ENCODE data around the gene GFRA4.

The GFRA4 gene

DNA sequence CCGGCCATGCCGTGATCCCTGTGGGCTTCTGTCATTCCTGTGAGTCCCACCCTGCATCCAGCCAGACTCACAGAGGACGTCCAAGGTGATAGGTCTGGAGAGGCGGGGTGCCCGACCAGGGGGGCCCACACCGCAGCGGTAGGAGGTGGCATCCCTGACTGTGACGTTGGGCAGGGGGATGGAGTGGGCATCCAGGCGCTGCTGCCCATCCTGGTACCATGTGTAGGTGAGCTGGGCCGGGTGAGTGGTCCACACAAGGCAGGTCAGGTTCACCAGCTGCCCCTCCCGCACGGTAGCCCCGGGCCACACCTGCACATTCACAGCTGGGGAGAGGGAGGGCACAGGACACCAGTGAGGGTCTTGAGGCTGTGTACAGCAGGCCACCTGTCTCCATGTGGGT, 30.2 kb upstream of the GFRA4 start:
- no peak for DNase-seq

DNA sequence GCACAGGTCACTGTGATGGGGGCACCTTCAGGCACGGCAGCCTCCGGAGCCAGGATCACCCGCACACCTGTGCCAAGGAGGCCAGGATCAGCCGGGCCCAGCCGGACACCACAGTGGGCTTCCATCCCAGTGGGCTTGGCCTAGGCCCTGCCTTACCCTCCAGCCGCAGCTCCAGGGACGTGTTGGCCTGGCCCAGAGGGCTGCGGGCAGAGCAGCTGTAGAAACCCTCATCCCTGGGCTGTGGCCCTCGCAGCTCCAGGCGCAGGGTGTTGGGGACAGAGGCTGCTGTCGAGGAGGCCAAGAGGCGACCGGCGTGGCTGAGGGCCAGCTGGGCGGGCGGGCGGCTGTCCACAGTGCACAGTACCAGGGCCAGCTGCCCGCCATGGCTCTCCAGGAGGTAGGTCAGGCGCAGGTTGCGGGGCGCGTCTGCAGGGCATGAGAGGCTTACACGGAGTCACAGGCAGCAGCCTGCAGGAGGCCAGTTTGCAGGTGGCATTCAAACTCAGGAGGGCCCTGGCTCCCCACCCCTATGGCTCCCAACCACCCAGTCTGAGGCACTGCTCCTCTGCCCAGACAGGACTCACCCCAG, 29.6 kb upstream of the GFRA4 start:
- no peak for DNase-seq

DNA sequence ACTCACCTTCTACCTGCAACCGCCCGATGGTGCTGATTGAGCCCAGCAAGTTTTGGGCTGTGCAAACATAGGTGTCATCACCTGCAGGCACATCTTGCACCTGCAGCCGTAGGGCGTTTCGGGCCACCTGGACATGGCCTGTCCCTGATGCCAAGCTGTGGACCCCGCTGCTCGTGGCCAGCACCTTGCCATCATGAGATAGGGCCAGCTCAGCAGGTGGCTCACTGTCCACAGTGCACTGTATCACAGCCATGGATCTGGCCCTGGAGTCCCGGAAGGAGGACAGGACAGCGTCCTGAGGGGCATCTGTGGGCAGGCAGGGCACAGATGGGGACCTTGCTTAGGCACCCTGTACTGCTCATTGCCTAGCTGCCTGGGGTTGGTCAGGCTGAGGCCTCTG, 28.7 kb upstream of the GFRA4 start:
- DNase-seq, result no peak

DNA sequence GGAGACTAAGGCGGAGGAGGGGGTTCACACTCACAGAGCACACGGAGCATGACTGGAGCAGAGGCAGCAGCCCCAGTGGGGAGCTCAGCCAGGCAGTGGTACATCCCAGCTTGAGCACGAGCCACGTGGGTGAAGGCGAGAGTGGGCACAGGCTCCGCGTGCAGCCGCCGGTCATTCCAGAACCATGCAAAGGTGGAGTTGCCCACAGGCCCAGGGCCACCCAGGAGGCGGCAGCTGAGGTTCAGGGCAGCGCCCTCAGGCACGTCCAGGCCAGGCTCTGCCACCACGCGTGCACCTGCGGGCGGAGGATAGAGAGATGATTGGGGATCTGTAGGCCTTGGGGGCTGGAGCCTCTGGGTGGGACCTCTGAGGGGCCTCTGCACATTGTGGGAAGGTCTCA, 28.1 kb upstream of the GFRA4 start:
- no peak for DNase-seq

DNA sequence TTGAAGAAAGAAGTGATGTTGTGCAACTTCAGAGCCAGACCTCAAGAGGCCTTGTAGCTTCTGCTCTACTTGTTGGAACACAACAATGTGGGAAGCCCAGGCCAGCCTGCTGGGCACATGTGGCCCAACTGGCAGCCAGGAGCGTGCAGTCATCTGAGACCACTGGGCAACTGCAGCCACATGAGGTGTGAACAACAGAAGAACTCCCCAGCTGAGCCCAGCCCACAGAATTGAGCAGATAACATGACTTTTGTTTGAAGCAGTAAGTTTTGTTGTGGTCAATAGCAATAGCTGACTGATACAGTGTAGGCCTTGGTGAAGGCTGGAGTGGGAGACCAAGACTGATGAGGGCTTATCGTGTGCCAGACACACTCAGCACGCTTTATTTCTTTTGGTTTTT, 27.2 kb upstream of the GFRA4 start:
- DNase-seq, result no peak

DNA sequence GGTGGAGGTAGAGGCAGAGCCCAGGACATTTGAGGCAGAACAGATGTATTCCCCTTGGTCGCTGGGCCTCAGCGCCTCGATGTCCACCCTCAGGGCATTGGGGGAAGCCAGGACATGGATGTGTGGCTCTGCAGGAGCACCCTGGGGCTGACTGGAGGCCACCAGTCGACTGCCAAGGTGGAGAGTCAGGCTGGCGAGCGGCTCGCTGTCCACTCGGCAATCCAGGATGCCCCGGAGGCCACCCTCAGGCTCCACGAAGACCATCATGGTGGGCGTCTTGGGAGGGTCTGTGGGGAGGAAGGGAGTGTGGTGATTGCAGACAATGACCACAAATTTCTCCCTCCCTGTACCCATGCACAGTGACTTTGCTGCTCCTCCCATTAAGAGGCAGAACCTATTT, 26.8 kb upstream of the GFRA4 start:
- no peak for DNase-seq

DNA sequence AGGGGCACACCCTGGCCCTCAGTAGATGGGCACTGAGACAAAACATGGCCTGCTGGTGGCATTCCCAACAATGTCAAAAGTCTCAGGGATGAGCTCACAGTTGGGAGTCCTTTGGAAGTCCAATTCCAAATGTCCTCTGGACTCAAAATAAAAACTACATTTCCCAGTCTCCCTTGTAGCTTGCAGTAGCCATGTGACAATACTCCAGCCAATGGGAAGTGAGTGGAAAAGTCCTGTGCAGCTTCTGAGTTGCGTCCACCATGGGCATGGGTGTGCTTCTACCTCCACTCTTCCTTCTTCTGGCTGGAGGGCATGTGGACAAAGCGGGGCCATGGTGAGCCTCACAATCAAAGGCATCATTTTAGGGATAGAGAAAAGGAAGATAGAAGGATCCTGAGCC, 24.5 kb upstream of the GFRA4 start:
- DNase-seq, result no peak

DNA sequence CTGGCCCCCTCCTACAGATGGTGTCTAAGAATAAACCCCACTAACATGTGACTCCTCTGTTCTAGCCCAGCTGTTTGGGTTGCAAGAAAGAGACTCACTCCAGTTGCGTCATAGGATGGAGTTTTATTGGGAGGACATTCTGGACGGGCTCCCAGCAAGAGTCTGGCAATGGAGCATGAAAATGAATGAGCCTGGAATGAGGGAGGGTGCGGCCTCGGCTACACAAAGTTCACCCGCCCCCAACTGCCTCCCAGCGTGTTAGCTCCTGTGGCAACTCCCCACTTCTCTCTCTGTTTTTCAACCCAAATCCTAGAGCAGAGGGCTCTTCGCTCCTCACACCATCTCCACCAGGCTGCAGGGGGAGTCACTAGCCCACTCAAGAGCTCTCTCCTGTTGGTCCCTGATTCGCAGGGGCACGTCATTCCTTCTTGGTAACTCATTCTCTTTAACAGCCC, 23.7 kb upstream of the GFRA4 start:
- no peak for DNase-seq

DNA sequence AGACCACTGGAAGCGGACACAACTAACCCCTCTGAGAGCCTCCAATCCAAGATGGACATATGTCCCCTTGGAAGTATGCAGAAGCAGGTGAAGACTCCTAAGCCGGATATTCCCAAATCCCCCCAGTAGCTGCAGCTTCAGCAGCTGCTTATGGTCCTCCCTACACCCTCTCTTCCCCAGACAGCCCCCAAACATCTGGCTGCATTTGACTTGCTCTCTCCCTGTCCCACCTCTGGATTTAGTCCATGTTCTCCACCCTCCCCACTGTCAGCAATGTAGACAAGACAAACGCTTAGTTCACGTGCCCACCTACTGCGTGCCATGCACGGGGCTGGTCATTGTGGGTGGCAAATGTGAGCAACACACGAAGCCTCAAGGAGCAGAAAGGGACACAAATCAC, 23.2 kb upstream of the GFRA4 start:
- DNase-seq, result no peak

DNA sequence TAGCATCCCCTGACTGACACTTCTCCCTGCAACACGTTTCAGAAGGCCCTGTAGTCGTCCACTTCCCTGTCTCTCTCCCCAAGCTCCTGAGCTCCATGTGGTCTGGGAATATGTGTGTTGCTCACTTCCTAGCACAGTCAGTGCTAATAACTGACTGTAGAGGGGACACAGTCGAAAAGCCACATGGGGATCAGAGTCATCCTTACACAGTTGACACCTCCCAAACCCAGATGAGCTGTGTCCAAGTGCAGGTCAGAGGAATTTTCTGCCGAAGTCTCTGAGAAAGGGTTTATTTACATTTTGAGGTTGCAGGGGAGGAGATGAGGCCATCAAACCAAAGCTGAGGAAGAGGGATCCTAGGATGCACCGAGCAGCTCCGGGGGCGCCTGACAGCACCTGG, 22.1 kb upstream of the GFRA4 start:
- DNase-seq, result no peak

DNA sequence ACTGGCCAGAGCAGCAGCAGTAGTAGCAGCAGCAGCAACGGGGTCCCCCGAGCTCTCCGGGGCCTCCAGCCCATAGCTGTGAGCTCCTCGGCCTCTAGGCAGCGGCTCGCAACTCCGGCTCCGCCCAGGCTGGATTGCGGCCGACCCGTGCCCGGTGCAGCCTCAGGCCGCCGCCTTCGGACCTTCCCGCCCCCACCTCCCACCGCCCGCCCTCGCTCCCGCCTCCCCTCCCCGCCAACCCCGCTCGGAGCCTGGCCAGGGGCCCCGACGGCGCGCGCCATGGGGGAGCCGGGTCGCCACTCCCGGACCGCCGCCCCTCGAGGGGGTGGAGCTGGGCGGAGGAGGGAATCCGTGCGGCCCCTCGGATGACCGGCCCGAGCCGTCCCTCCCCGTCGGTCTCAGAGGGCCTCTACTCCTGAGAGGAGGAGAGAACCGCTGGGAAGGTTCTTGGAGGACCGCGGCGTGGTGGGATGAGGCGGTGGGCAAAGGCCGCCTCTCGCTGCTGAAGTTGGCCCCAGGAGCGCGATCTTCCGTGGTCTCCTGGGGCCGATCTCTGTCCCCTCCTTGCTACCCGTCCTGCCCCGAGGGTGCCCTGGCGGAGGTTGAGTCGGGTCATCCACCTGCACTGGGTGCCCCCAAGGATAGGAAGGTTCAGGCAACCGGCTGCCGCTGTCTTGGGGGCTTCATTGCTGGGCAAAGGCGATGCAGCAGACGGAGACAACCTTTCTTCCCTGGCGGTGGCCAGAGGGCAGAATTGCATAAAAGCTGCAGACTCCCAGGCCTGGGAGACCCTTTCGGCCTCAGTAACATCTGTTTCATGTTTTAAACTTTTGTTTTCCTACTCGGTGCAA, 19.0 kb upstream of the GFRA4 start, which contains the start of gene ADAM33:
TSS of gene ADAM33 (minus strand) at position 80 of the 851 bp plus-strand sequence. CDS start at position 74, 6 bp downstream.
- no peak for DNase-seq

DNA sequence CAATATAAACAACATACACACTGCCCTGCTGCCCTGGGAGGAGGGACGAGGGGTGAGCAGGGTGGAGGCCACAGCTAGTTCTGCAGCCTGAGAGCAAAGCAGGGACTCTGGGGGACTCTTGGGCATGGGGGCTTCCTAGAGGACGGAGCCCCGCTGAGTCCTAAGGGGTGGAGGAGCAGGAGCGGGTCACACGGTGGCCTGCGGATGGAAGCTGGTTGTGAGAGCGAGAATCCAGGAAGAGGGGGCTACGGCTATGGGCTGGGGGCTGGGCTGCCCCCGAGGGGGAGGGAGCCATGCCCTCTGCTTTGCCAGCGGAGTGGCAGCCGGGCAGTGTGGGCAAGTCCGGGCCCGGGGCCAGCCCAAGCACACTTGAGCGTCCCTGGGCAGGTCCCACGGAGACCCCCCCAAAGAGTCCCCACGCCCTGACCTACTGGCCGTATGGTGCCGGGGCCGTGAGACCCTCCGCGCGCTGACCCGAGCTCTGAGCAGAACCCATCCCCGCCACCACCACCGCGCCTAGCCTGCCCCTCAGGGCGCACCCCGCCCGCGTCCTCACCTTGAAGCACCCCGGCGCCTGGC, 18.2 kb upstream of the GFRA4 start:
- DNase-seq, result no peak

DNA sequence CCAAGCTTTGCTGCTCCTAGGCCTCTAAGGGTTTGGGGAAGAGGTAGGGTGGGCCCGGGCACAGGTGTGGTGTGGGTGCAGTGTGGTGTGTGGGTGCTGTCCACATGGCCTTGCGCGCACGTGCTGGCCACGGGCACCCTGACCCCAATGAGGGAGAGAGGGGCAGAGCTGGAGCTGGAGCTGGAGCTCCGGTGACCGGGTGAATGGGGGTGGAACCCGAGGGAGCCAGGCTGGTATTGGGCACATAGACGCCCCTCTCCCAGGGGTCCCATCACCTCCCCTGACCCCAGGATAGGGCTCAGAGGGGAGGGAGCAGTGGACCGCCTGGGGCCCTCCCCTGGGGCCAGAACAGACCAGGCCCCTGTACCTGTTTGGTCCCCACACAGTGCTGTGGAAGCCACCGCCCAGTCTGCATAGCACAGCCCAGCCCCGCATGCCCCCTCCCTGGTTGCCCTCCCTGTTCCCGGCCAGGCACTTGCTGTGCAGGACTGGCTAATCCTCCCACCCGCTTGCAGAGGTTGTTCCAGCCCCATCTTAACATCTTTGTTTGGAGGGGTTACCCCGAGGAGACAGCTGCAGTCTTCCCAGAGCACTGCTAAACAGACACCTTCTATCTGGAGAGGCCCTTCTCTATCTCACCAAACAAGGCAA, 17.6 kb upstream of the GFRA4 start:
- no peak for DNase-seq

DNA sequence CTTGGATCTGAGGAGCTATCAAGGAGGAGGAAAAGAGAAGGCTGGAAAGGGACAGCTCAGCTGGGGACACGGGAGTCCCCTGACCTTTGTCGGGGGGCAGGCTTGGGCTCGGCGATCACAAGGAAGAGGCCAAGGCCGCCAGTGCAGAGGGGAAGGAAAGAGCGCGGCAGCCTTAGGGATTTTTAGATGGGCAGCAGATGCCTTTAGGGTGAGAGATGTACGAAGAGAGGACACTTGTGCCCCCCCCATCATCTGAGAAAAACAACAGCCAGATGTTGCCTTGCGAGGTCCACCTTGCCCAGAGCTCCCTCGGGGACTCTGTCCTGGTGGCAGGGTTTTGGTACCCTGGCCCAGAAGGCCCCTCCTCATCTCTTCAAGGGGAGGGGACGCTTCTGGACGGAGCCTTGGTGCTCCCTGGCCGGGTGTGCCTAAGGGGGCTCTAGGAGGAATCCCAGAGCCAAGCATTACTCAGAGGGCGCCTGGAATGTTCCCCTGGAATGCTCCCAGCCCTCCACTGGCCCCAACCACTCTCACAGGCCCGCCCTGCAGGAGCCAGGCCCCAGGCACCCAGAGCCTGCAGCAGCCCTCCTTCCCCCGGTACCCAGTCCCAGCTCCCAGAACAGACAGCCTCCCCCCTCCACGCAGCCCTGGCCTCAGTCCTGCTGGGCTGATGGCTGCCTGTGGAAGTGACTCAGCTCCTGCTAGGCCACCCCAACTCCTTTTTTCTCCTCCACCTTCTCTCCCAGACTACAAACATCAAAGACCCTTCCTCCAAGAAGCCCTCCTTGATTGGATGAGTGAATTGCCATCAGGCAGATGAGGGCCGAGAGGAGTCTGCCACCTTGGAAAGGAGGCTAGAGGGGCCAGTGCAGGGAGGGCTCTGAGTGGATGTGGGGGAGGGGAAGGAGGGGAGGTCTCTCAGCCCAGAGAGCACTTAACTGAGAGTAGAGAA, 16.8 kb upstream of the GFRA4 start:
- no peak for DNase-seq

DNA sequence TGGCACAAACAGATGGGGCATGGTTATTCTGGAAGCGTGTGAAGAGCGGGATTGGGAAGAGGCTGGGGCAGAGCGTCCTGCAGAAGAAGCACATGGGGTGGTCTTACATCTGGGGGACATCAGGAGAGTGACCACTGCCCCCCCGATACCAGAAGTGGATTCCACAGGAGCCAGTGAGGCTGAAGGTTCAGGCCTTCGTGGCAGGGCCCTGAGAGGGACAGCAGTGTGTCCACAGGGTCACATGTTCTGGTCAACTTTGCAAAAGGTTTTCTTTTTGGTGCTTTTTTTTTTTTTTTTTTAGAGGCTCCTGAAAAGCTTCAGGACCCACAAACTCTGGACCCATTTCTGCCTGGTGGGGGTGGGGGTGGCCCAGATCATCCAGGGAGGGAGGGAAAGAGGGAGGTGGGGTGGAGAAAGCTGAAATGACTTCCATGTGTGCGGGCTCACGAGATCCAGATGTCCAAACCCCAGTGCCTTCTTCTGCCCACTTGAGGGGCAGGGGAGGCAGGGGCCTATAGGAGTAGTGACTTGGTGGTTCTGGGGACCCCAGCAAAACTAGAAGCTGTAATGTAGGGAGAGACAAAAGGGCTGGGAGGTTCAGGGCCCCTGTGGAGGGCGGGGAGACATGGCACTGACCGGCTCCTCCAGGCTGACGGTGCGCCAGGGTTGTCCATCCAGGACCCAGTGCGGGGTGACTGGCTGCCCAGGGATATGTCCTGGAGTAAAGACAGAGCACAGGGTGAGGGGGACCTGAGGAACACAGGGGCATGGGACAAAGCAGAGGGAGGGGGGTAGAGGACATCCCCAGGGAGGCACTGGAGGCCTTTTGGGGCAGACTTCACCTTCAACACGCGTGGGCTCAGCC, 15.9 kb upstream of the GFRA4 start:
- no peak for DNase-seq

DNA sequence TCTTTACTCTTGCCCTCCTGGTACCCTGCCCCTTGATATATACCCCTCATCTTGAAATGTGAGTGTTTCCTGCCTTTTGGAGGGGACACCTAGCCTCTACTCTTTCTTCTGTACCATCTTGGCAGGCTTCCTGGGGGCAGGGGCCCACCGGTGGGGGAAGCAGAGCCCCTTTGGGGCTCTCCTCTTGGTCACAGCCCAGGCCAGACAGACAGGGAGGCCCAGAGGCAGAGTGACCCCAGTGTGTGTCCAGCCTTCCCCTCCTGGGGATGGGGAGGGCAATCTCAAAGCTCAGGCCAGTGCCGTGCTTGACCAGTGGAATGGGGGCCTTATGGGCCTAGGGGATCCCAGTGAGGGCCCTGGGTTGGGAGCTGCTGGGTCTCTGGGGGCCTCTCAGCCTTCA, 15.0 kb upstream of the GFRA4 start:
- no peak for DNase-seq

DNA sequence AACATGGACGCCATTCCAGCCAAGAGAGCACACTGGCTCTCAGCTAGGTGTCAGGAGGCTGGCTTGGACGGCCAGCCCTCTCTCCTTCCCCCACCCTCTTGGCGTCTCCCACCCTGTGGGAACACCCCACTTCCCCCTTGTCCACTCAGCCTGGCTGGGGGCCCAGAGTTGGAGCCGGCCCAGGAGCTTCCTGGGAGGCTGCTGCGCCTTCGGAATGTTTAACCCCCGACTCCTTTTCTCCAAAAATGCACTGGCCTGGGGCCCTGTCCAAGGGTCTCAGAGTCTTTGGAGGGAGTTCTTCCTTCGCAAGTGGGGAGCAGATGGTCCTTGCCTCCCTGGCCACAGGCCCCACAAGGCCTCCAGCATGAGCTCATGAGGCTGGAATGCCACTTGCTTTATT, 14.5 kb upstream of the GFRA4 start:
- no peak for DNase-seq

DNA sequence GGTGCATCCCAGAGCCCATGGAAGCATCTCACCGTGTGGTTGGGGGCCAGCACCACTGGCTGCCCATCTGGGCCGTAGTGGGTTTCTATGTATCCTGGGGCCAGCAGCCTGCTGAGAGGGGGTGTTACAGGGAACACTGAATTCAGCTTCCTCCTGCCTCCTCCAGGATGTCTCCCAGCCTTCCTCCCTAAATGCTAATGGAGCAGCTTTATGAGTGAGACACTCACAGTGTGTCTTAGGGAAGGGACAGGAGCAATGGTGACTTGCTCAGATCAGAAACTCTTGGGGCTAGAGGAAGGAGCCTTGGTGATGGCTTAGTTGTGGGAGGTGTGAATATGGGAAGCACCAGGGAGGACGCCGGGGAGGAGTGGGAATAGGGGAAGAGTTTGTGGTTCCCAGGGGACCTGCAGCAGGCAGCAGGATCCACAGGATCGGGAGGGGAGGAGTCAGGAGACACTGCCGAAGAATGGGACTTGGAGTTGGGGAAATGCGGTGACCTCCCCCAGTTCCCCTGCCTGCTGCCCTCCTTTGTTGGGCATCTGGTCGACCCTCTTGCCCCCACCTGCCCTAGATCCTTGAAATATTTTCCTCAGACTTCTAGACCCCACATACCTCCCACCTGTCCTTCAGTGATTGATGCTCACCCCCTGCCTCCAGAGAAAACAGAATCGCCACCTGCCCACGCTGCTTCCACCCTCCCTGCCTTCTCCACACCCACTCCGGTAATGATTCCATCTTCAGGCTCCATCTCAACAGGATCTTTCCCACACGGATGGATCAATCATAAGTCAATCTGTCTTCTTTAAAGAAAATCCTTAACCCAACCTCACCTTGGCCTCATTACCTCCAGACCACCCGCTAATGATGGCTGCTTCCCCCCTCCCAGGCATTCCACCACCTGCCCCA, 12.0 kb upstream of the GFRA4 start:
- DNase-seq, result no peak

DNA sequence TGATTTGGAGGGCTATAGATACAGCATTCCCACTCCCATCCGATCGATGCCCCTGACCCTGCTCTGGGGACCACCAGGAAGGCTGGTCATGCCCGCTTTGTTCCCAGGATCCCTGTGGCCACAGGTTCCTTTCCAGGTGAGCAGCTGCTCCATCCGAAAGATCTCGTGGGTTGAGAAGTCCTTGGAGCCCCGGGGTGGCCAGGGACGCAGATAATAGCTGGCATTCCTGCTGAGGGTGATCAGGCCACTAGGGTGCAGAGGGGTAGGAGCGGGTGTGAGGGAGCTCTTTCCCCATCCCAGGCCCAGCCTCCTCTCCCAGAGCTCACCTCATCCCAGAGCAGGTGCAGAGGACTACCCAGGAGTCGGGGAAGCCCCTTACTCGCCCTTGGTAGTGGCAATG, 11.2 kb upstream of the GFRA4 start:
- DNase-seq, result no peak
